Aorta (tissue), 5 donors: ENCODE measurements around the gene RIN3. TPM values are rescaled to one million over a fixed set of nuclear protein-coding genes. Genes with fewer than 3 reads are reported as not detected.
"Not testable (repeated sequence)": the region's sequence is repeated elsewhere in the genome, so short reads cannot be mapped to it uniquely, and the experiment has no call there.

Experiments
- ATAC-seq: fragments of 200-7000 bp; cut with Tn5 transposase; one replicate; pipeline ENCODE4 v1.9.1; 2022; ENCODE audit warnings: moderate library complexity; ENCODE audit not compliant: low FRiP score
- DNase-seq, 2 donors: peaks; one replicate each; pipeline ENCODE4 v3.0.0-alpha.2; 2020
- H3K27ac ChIP-seq, 2 donors: one replicate each; pipeline ENCODE4 v1.5.1; 2013; ENCODE audit warnings: low read length in 2 of 2, mild to moderate bottlenecking in 2 of 2, moderate library complexity in 2 of 2, control low read depth in 1 of 2, inconsistent platforms in 1 of 2, low read depth in 1 of 2
- H3K27me3 ChIP-seq, 2 donors: one replicate each; pipeline ENCODE4 v1.6.1; 2013; ENCODE audit warnings: control low read depth in 1 of 2, low read length in 1 of 2, mild to moderate bottlenecking in 1 of 2, moderate library complexity in 1 of 2; ENCODE audit not compliant: insufficient read depth in 2 of 2, control insufficient read depth in 1 of 2
- H3K36me3 ChIP-seq, 2 donors: one replicate each; pipeline ENCODE4 v1.6.1; 2013; ENCODE audit warnings: control low read depth in 1 of 2, low read length in 1 of 2, mild to moderate bottlenecking in 1 of 2; ENCODE audit not compliant: insufficient read depth in 2 of 2, control insufficient read depth in 1 of 2
- H3K4me1 ChIP-seq, 2 donors: one replicate each; pipeline ENCODE4 v1.6.1; 2013; ENCODE audit warnings: low read length in 2 of 2, control low read depth in 1 of 2, mild to moderate bottlenecking in 1 of 2, moderate library complexity in 1 of 2; ENCODE audit not compliant: insufficient read depth in 2 of 2, control insufficient read depth in 1 of 2
- H3K4me3 ChIP-seq, 2 donors: one replicate each; pipeline ENCODE4 v1.5.1; 2013; ENCODE audit warnings: low read length in 2 of 2, control low read depth in 1 of 2, mild to moderate bottlenecking in 1 of 2
- H3K9me3 ChIP-seq: one replicate; pipeline ENCODE4 v1.6.1; 2013; ENCODE audit warnings: mild to moderate bottlenecking, low read length; ENCODE audit not compliant: control insufficient read depth
- WGBS, 2 donors: extraction: QIAGEN DNeasy Blood & Tissue Kit; methylation state at CpG; one replicate each; pipeline ENCODE4 v1.1.7; 2013; 5-methylcytosine and 5-hydroxymethylcytosine counted together
- intact Hi-C, 2 donors: fragments of 100-400 bp; cut with DNase I; formaldehyde crosslinking; loops; one replicate each; pipeline versions ENCODE4 v1.14.2 to v1.15.0; 2022
- polyA plus RNA-seq, 2 donors: library from polyadenylated mRNA; stranded (reverse); fragments of 200-250 nt; gene quantifications; one replicate each; pipeline ENCODE4 v1.2.3, GENCODE V29; 2013
- total RNA-seq, 2 donors: library from RNA; stranded (reverse); fragmentation: NEBNext Ultra II Directional; extraction: Animal tissue kit (Norgen Biotek cat#: 25700); gene quantifications; one replicate each; pipeline ENCODE4 v1.2.1, GENCODE V29; 2021
- donor health status: healthy with polysubstance abuse.
- donor health status: Bipolar disorder and iron deficiency.
- donor health status: DM: no; HTN: no; CAD: no.
- donor health status: DM: no; HTN: no; CAD: no.
- donor health status: DM: yes; HTN: yes; CAD: no.

Gene RIN3
- total and polyA plus RNA-seq, 4 donors: 10.5 to 53.8 (median 30.1) TPM

GRCh38 chr14:92675976-92676375 is 162.4 kb downstream of the RIN3 start:
- peaks cover 3 to 4% of the 10 kb centered on the region in 2 donors for H3K36me3 ChIP-seq
- 81 to 84% methylated on average over 9 of the region's 9 CpGs for WGBS, 2 donors

DNA sequence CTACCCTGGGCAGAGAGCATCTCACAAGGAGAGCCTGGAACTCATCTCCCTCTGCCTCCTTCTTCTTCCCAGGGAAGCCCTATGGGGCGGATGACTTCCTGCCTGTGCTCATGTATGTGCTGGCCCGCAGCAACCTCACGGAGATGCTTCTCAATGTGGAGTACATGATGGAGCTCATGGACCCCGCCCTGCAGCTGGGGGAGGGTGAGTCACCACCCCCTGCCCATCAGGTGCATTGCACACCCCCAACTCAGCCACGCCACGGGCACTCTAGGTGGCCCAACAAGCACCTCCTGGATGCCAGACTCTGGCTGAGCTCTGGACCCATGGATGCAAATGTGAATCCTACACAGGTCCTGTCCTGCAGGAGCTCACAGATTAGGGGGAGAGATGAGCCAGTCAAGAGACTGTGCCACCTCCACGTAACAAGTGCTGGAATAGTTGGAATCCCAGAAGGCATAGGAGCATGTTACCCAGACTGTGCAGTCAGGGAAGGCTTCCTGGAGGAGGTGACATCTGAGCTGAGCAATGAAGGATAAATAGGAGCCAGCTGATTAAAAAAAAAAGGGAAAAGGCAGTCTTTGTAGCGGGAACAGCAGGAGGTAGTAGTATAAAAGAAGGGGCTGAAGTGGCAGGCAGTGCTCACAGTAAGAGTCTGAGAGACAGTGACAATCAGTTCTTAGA is 163.0 kb downstream of the RIN3 start:
- no peaks in the 10 kb centered on the region for H3K9me3 ChIP-seq
- no peak overlapping the region for H3K27ac ChIP-seq
- peaks cover 3 to 4% of the 10 kb centered on the region in 2 donors for H3K36me3 ChIP-seq
- no peaks in the 10 kb centered on the region for H3K27me3 ChIP-seq
- H3K4me1 ChIP-seq: no peaks in the 10 kb centered on the region
- ATAC-seq (no peak), DNase-seq (peak; percentile 49 to 67)
- intact Hi-C loops: no loop called here
- 90 to 94% methylated on average over 8 of the region's 8 CpGs for WGBS, 2 donors
- no peak overlapping the region for H3K4me3 ChIP-seq

More at GRCh38 chr14:92675976-92676375, 162.4 kb downstream of the RIN3 start:
- no peaks in the 10 kb centered on the region for H3K4me1 ChIP-seq
- intact Hi-C loops: no loop called here
- no peaks in the 10 kb centered on the region for H3K27me3 ChIP-seq
- no peak overlapping the region for H3K27ac ChIP-seq
- ATAC-seq (no peak), DNase-seq (peak; percentile 61 to 74)
- H3K9me3 ChIP-seq: no peaks in the 10 kb centered on the region
- no peak overlapping the region for H3K4me3 ChIP-seq

DNA sequence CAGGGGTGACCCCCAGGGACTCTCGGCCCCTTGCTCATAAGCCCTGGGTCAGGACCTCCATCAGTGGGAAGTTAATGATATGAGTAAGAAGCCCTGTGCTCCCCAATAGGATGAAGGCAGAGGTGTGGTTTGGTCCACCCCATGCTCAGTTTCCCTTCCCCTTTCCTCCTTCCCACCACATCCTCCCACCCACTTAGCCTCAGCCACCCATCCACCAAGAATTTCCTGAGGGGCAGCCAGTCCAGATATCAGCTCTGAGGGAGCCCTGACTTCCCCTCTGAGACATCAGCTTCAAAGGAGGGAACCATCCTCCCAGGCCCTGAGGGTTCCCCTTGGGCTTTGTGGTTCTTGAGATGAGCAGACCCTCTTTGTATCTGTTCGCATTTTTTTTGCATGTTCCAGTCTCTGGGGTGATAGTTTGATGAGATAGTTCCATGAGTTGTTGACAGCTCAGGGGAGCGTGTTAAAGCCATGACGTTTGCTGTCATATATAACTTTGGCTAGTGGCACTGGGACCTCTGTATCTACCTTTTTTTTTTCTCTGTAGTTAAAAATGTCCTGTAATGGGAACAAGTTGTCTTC is 163.6 kb downstream of the RIN3 start:
- WGBS, 2 donors: 82% methylated on average over 4 of the region's 4 CpGs
- H3K27ac ChIP-seq: no peak overlapping the region
- ATAC-seq (no peak), DNase-seq (peak; percentile 44 to 48)
- intact Hi-C loops: no loop called here
- H3K36me3 ChIP-seq: peaks cover 3 to 4% of the 10 kb centered on the region in 2 donors
- no peaks in the 10 kb centered on the region for H3K4me1 ChIP-seq
- H3K4me3 ChIP-seq: no peak overlapping the region
- H3K9me3 ChIP-seq: no peaks in the 10 kb centered on the region
- H3K27me3 ChIP-seq: no peaks in the 10 kb centered on the region

DNA sequence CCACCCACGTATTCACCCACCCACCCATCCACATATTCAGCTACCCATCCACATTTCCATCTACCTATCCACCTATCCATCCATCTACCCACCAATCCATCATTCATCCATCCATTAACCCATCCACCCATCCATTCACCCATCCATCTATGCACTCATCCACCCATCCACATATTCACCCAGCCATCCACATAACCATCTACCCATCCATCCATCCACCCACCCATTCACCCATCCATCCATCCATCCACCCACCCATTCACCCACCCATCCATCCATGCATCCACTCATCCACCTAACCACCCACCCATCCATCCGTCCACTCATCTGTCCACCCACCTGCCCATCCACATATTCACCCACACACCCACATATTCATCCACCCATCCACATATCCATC is 164.4 kb downstream of the RIN3 start:
- Histone ChIP-seq H3K27me3 (no peaks in the 10 kb centered on the region), H3K27ac (no peak overlapping the region), H3K36me3 (peaks cover 3 to 6% of the 10 kb centered on the region in 2 donors), H3K4me3 (no peak overlapping the region), H3K9me3 (no peaks in the 10 kb centered on the region), H3K4me1 (no peaks in the 10 kb centered on the region)
- ATAC-seq: no peak
- peak; percentile 9 to 10 for DNase-seq
- intact Hi-C loops: no loop called here
- 96 to 97% methylated on average over 2 of the region's 2 CpGs for WGBS, 2 donors

DNA sequence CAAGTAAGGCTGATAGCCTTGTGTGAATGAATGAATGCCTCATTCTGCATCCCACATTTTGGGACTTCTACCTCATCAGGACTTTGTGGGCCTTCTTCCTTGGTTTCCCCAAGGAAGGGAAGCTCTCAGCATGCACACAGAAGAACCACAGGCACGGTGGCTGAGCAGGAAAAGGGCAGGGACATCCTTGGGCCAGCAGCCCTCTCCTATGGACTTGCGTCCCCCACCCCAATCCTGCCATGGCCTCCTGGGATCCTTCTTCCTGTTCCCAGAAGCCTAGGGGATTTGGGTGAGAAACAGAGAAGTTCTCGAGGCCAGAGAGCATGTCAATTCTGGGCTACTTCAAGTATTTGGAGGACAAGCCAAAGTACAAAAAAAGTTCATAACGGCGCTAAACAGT is 165.2 kb downstream of the RIN3 start:
- H3K36me3 ChIP-seq: peaks cover 3 to 6% of the 10 kb centered on the region in 2 donors
- H3K27ac ChIP-seq: no peak overlapping the region
- DNase-seq (peak; percentile 14 to 55), ATAC-seq (no peak)
- no peak overlapping the region for H3K4me3 ChIP-seq
- intact Hi-C loops: no loop called here
- H3K9me3 ChIP-seq: no peaks in the 10 kb centered on the region
- no peaks in the 10 kb centered on the region for H3K4me1 ChIP-seq
- no peaks in the 10 kb centered on the region for H3K27me3 ChIP-seq
- 81 to 93% methylated on average over 5 of the region's 5 CpGs for WGBS, 2 donors

- no peak for ATAC-seq
- Histone ChIP-seq H3K27me3 (no peaks in the 10 kb centered on the region), H3K27ac (no peak overlapping the region), H3K4me3 (no peak overlapping the region), H3K9me3 (no peaks in the 10 kb centered on the region), H3K4me1 (no peaks in the 10 kb centered on the region), H3K36me3 (peaks cover 3 to 6% of the 10 kb centered on the region in 2 donors)
- peak; percentile 41 to 43 for DNase-seq
- intact Hi-C loops: no loop called here
- WGBS, 2 donors: 89 to 90% methylated on average over 4 of the region's 4 CpGs
Observed at GRCh38 chr14:92679246-92679645, 165.7 kb downstream of the RIN3 start.

DNA sequence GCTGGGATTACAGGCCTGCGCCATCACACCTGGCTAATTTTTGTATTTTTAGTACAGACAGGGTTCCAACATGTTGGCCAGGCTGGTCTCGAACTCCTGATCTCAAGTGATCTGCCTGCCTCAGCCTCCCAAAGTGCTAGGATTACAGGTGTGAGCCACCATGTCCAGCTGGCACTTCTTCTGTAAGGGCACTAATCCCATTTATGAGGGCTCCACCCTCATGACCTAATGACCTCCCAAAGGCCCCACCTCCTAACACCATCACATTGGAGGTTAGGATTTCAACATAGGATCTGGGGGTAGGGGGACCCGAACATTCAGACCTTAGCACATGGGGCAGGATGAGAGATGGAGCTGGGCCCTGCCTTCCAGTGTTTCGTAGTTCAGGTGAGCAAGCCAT is 166.7 kb downstream of the RIN3 start:
- 85 to 89% methylated on average over 4 of the region's 4 CpGs for WGBS, 2 donors
- H3K27ac ChIP-seq, H3K4me1 ChIP-seq, H3K4me3 ChIP-seq, H3K27me3 ChIP-seq, H3K9me3 ChIP-seq, ATAC-seq, H3K36me3 ChIP-seq: not testable (repeated sequence)
- DNase-seq: peak; percentile 4
- intact Hi-C loops: loop anchor here (5.0 to 10.0 kb wide), 2 partner anchors 548 to 556 kb away; partner anchors contain the start of genes CPSF2 (in 1 of the 2) and NDUFB1 (in 1 of the 2)

DNA sequence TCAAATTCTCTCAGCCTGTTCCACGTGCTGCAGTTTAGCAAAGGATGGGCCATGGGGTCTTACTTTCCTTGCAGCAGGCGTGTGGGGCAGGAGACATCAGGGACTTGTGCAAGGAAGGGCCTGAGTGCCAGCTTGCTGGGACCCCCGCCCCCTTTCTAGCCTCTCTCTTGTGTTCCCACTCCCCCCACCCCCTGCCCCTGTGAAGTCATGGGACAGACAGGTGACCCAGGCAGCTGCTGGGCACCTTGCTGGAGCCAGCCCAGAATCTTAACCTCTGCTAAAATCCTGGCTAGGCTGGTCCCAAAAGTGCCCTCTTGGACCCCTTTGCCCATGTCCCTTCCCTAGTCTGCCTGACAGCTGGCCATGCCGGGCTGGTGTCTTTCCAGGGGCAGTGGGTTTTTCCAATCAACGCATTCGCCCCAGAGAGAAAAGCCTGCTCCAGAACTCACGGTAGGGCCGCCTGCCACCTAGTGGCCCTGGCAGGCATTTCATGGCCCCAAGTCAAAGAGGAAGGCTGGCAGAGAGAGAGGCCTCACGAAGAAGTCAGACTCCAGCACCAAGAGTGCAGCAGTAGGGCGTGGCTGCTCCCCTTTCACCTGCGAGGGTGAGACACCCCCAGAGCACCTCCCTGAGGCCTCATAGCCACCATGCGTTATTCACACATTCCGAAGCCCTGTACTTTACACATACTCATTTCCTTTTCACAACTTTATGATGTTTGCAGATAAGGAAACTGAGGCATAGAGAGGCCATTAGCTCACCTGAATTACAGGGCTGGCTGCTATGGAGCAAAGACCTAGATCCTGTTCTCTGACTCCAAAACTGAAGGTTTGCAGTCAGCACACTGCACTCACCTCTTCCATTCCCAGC is 167.4 kb downstream of the RIN3 start:
- DNase-seq: peak; percentile 84 to 92

More for the DNA sequence above, 167.4 kb downstream of the RIN3 start:
- H3K27ac ChIP-seq: no peak overlapping the region
- ATAC-seq: peak; percentile 76
- no peaks in the 10 kb centered on the region for H3K9me3 ChIP-seq
- H3K27me3 ChIP-seq: no peaks in the 10 kb centered on the region
- H3K36me3 ChIP-seq: peaks cover 3 to 6% of the 10 kb centered on the region in 2 donors
- 26% methylated on average over 13 of the region's 13 CpGs for WGBS, 2 donors
- no peak overlapping the region for H3K4me3 ChIP-seq
- intact Hi-C loops: loop anchor here (5.0 to 10.0 kb wide), 2 partner anchors 549 to 556 kb away; partner anchors contain the start of genes CPSF2 (in 1 of the 2) and NDUFB1 (in 1 of the 2)
- H3K4me1 ChIP-seq: no peaks in the 10 kb centered on the region
